MM.1S (cell line): ENCODE measurements around the gene MUC5AC.

Experiments
- DNase-seq: peaks from one replicate; pipeline ENCODE4 v3.0.0-alpha.2; 2015
- H2AFZ ChIP-seq: fragments of 300-600 bp; sonication (generic); 2 replicates; pipeline ENCODE4 v1.6.0; 2016; ENCODE audit warnings: antibody characterized with exemption, low read length
- H3F3A ChIP-seq: fragments of 300-600 bp; sonication (generic); 2 replicates; pipeline ENCODE4 v1.6.1; 2016; ENCODE audit warnings: mild to moderate bottlenecking, antibody characterized with exemption, low read length, moderate library complexity, mixed read lengths; ENCODE audit not compliant: insufficient read depth
- H3K27ac ChIP-seq: fragments of 300-600 bp; sonication (generic); 2 replicates; pipeline ENCODE4 v1.5.1; 2016; ENCODE audit warnings: mild to moderate bottlenecking, low read length
- H3K27me3 ChIP-seq: fragments of 300-600 bp; sonication (generic); replicated peaks from 2 replicates; pipeline ENCODE4 v1.6.0; 2016; ENCODE audit warnings: low read length; ENCODE audit not compliant: insufficient read depth
- H3K36me3 ChIP-seq: fragments of 300-600 bp; sonication (generic); replicated peaks from 2 replicates; pipeline ENCODE4 v1.6.1; 2016; ENCODE audit warnings: mild to moderate bottlenecking, low read length, mixed read lengths; ENCODE audit not compliant: insufficient read depth
- H3K4me1 ChIP-seq: fragments of 300-600 bp; sonication (generic); 2 replicates; pipeline ENCODE4 v1.6.1; 2016; ENCODE audit warnings: low read length, mixed read lengths
- H3K4me2 ChIP-seq: fragments of 300-600 bp; sonication (generic); 2 replicates; pipeline ENCODE4 v1.6.0; 2016; ENCODE audit warnings: low read depth, low read length
- H3K4me3 ChIP-seq: fragments of 300-600 bp; sonication (generic); 2 replicates; pipeline ENCODE4 v1.5.1; 2016; ENCODE audit warnings: low read length, mixed read lengths
- H3K79me2 ChIP-seq: fragments of 300-600 bp; sonication (generic); 2 replicates; pipeline ENCODE4 v1.6.1; 2016; ENCODE audit warnings: mixed run types, low read length, mixed read lengths
- H3K9ac ChIP-seq: fragments of 300-600 bp; sonication (generic); 2 replicates; pipeline ENCODE4 v1.6.1; 2016; ENCODE audit warnings: low read length, mixed read lengths
- H3K9me2 ChIP-seq: fragments of 300-600 bp; sonication (generic); replicated peaks from 2 replicates; pipeline ENCODE4 v1.6.1; 2016; ENCODE audit warnings: mild to moderate bottlenecking, low read length, mixed read lengths; ENCODE audit not compliant: insufficient read depth
- H3K9me3 ChIP-seq: fragments of 300-600 bp; sonication (generic); replicated peaks from 2 replicates; pipeline ENCODE4 v1.6.1; 2016; ENCODE audit warnings: mild to moderate bottlenecking, low read length, mixed read lengths; ENCODE audit not compliant: insufficient read depth
- H4K20me1 ChIP-seq: fragments of 300-600 bp; sonication (generic); 2 replicates; pipeline ENCODE4 v1.6.1; 2016; ENCODE audit warnings: mild to moderate bottlenecking, low read length, moderate library complexity, mixed read lengths; ENCODE audit not compliant: insufficient read depth
- EZH2 ChIP-seq: fragments of 300-600 bp; sonication (generic); optimal IDR thresholded peaks from 2 replicates; pipeline ENCODE3; 2017; ENCODE audit warnings: low read depth, mild to moderate bottlenecking, antibody characterized with exemption, low read length, mixed read lengths
- EZH2phosphoT487 ChIP-seq: fragments of 300-600 bp; sonication (generic); IDR thresholded peaks from 2 replicates; pipeline ENCODE4 v1.6.1; 2018; ENCODE audit warnings: antibody characterized with exemption, low read length
- TF ChIP-seq, protein P1 (sequence below): fragments of 300-600 bp; sonication (generic); IDR thresholded peaks from 2 replicates; pipeline ENCODE4 v1.5.1; 2016; ENCODE audit warnings: antibody characterized with exemption, low read length, mixed read lengths

The MUC5AC gene

DNA sequence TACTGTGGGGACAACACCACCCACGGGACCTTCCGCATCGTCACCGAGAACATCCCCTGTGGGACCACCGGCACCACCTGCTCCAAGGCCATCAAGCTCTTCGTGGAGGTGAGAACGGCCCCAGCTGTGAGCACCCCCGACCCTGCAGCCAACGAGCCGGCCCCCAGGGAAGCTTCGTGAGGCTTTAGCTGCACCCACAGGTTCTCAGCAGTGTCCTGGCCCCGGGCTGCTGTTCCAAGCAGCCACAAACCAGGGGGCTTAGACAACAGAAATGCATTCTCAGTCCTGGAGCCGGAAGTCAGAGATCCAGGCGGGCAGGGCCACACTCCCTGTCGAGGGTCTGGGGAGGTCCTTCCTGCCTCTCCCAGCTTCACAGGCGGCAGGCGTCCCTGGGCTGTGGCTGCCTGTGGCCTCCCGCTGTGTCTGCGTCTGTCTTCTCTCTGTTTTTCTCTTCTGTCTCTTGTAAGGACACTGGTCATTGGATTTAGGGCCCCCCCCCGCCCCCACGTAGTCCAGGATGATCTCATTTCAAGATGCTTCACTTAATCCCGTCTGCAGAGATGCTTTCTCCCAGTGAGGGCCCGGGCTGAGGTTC, 77.7 kb downstream of the MUC5AC start:
- TF ChIP-seq EZH2 (no peak), EZH2phosphoT487 (no peak)
- TF ChIP-seq, protein P1, sequence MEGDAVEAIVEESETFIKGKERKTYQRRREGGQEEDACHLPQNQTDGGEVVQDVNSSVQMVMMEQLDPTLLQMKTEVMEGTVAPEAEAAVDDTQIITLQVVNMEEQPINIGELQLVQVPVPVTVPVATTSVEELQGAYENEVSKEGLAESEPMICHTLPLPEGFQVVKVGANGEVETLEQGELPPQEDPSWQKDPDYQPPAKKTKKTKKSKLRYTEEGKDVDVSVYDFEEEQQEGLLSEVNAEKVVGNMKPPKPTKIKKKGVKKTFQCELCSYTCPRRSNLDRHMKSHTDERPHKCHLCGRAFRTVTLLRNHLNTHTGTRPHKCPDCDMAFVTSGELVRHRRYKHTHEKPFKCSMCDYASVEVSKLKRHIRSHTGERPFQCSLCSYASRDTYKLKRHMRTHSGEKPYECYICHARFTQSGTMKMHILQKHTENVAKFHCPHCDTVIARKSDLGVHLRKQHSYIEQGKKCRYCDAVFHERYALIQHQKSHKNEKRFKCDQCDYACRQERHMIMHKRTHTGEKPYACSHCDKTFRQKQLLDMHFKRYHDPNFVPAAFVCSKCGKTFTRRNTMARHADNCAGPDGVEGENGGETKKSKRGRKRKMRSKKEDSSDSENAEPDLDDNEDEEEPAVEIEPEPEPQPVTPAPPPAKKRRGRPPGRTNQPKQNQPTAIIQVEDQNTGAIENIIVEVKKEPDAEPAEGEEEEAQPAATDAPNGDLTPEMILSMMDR, result no peak
- Histone ChIP-seq H3K9me2 (no peaks in the 10 kb centered on the region), H3K9ac (no peak overlapping the region), H3K36me3 (no peaks in the 10 kb centered on the region), H3F3A (no peaks in the 10 kb centered on the region), H3K4me3 (no peak overlapping the region), H3K27ac (no peak overlapping the region), H3K27me3 (peaks cover 76% of the 10 kb centered on the region), H4K20me1 (no peaks in the 10 kb centered on the region), H3K4me1 (no peaks in the 10 kb centered on the region), H3K4me2 (no peak overlapping the region), H2AFZ (no peak overlapping the region), H3K79me2 (no peaks in the 10 kb centered on the region), H3K9me3 (no peaks in the 10 kb centered on the region)
- DNase-seq, result no peak

DNA sequence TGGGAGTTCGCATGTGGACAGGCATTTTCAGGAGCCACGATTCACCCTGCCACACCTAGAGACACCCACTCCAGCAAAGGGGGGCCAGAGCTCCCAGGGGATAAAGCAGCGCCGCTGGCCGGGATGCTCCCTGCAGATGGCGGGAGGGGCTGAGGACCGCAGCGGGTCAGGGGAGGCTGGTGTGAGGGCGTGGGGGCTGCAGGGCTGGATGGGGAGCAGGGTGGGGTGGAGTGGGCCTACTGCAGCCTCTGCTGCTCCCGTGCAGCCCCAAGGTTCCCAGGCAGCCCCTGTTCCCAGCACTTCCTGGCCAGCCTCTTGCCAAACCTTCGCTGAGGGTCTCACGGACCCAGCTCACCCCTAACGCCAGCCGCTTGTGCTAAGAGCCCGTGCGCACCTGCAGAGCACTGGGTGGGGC, 78.2 kb downstream of the MUC5AC start:
- Histone ChIP-seq H3F3A (no peaks in the 10 kb centered on the region), H2AFZ (no peak overlapping the region), H3K9me2 (no peaks in the 10 kb centered on the region), H3K4me1 (no peaks in the 10 kb centered on the region), H4K20me1 (no peaks in the 10 kb centered on the region), H3K4me3 (no peak overlapping the region), H3K79me2 (no peaks in the 10 kb centered on the region), H3K27me3 (peaks cover 73% of the 10 kb centered on the region), H3K9ac (no peak overlapping the region), H3K36me3 (no peaks in the 10 kb centered on the region), H3K9me3 (no peaks in the 10 kb centered on the region), H3K4me2 (no peak overlapping the region), H3K27ac (no peak overlapping the region)
- TF ChIP-seq, protein P1, result no peak
- TF ChIP-seq EZH2phosphoT487 (no peak), EZH2 (no peak)
- DNase-seq, result no peak

DNA sequence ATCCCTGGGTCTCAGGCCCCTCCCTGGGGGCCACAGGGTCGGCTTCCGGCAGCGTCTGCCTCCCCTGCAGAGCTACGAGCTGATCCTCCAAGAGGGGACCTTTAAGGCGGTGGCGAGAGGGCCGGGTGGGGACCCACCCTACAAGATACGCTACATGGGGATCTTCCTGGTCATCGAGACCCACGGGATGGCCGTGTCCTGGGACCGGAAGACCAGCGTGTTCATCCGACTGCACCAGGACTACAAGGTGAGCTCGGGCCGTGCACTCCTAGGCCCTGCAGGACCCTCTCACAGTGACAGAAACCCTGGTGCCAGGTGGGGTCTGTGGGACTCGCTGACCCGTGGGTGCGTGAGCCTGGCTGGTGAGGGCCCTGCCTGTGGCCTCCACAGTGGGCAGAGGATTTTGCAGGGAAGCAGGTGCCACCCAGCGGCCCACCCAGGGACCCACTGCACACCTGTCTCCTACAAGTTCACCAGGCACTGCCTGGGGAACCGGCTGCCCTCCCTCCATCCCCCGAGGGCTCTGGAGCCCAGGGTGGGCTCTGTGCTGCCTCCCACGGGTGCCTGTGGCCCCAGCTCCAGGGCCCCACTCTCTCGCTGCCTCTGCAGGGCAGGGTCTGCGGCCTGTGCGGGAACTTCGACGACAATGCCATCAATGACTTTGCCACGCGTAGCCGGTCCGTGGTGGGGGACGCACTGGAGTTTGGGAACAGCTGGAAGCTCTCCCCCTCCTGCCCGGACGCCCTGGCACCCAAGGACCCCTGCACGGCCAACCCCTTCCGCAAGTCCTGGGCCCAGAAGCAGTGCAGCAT, 78.8 kb downstream of the MUC5AC start:
- no peak overlapping the region for H3K27ac ChIP-seq
- no peaks in the 10 kb centered on the region for H4K20me1 ChIP-seq
- no peaks in the 10 kb centered on the region for H3K9me2 ChIP-seq
- no peak overlapping the region for H3K4me2 ChIP-seq
- no peaks in the 10 kb centered on the region for H3K36me3 ChIP-seq
- no peaks in the 10 kb centered on the region for H3F3A ChIP-seq
- no peak overlapping the region for H2AFZ ChIP-seq
- no peaks in the 10 kb centered on the region for H3K9me3 ChIP-seq
- H3K27me3 ChIP-seq, result peaks cover 71% of the 10 kb centered on the region
- H3K4me1 ChIP-seq, result no peaks in the 10 kb centered on the region
- TF ChIP-seq, protein P1, result no peak
- TF ChIP-seq EZH2phosphoT487, result no peak
- TF ChIP-seq EZH2, result no peak
- H3K4me3 ChIP-seq, result no peak overlapping the region
- DNase-seq, result no peak
- H3K9ac ChIP-seq, result no peak overlapping the region
- H3K79me2 ChIP-seq, result no peaks in the 10 kb centered on the region
